IPS-15b (cell line): ENCODE results near the gene NADSYN1.
"Not testable (repeated sequence)": the region's sequence is repeated elsewhere in the genome, so short reads cannot be mapped to it uniquely, and the experiment has no call there.

Experiments used
- H3K27me3 ChIP-seq: one replicate; pipeline ENCODE4 v1.6.1; 2013; ENCODE audit warnings: low read length; ENCODE audit not compliant: control insufficient read depth, insufficient read depth
- H3K36me3 ChIP-seq: one replicate; pipeline ENCODE4 v1.6.1; 2013; ENCODE audit warnings: low read length; ENCODE audit not compliant: control insufficient read depth, insufficient read depth
- H3K4me1 ChIP-seq: one replicate; pipeline ENCODE4 v1.6.1; 2013; ENCODE audit warnings: mild to moderate bottlenecking, low read length; ENCODE audit not compliant: control insufficient read depth, insufficient read depth
- H3K4me3 ChIP-seq: one replicate; pipeline ENCODE4 v1.5.1; 2013; ENCODE audit warnings: low read depth, low read length
- H3K9ac ChIP-seq: one replicate; pipeline ENCODE4 v1.6.1; 2013; ENCODE audit warnings: low read depth, mild to moderate bottlenecking, low read length
- H3K9me3 ChIP-seq: one replicate; pipeline ENCODE4 v1.6.1; 2013; ENCODE audit warnings: mild to moderate bottlenecking, low read length; ENCODE audit not compliant: control insufficient read depth, insufficient read depth

Gene NADSYN1

DNA sequence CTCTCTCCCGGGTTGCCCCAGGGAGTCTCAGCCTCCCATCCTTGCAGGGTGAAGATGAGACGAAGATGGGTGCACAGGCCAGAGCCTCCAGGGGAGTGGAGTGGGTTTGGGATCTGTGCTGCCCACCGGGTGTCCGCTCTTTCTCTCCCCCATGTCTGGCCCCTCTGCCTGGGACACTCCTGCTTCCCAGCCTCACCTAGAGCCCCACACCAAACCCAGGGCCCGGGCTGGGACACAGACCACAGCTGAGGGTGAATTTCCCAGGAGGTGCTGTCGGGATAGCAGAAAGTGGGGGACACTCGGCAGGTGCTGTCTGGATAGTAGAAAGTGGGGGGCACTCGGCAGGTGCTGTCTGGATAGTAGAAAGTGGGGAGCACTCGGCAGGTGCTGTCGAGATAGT is 49.0 kb downstream of the NADSYN1 start:
- Histone ChIP-seq H3K9me3 (no peaks in the 10 kb centered on the region), H3K4me1 (peaks cover 4% of the 10 kb centered on the region), H3K36me3 (peaks cover 20% of the 10 kb centered on the region), H3K9ac (no peak overlapping the region), H3K27me3 (no peaks in the 10 kb centered on the region), H3K4me3 (no peak overlapping the region)

DNA sequence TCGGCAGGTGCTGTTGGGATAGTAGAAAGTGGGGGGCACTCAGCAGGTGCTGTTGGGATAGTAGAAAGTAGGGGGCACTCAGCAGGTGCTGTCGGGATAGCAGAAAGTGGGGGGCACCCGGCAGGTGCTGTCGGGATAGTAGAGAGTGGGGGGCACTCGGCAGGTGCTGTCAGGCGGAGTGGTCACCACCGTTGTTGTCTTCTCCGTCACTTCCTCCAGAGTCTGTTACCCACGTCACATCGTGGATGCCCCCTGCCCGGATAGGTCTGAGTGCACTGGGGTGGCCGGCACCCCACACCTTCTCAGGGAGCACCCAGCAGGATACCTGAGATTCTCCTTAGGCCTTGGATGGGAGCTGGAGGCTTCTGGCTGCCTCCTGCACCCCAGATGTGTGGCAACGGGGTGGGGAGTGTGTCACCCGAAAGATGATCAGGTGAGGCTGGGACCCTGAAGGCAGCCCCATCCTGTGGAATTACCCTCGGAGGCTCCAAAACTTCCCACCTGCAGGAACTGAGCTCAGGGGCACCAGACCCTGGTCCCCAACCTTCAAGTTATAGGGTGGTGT is 50.0 kb downstream of the NADSYN1 start:
- Histone ChIP-seq H3K4me1 (peaks cover 4% of the 10 kb centered on the region), H3K27me3 (no peaks in the 10 kb centered on the region), H3K36me3 (peaks cover 20% of the 10 kb centered on the region), H3K9me3 (no peaks in the 10 kb centered on the region), H3K9ac (no peak overlapping the region), H3K4me3 (no peak overlapping the region)

DNA sequence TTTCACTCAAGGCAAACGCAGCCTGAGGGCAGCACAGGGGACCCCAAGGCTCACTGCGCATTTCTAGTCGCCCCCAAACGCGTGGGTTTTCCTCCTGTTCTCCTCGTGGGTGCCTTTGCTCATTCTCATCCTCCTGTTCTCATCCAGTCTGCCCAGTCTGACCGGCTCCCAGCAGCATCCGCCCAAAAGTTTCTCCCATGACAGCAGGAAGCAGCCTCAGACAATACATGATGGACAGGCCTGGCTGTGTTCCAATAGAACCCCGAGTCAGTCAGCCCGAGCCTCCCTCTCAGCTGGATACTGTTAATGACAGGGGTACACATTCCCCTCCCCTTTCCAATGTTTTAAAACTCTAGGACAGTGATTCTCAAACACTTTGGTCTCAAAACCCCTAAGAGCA is 51.5 kb downstream of the NADSYN1 start:
- Histone ChIP-seq H3K9ac (no peak overlapping the region), H3K36me3 (peaks cover 9% of the 10 kb centered on the region), H3K4me1 (peaks cover 4% of the 10 kb centered on the region), H3K9me3 (no peaks in the 10 kb centered on the region), H3K4me3 (no peak overlapping the region), H3K27me3 (no peaks in the 10 kb centered on the region)

DNA sequence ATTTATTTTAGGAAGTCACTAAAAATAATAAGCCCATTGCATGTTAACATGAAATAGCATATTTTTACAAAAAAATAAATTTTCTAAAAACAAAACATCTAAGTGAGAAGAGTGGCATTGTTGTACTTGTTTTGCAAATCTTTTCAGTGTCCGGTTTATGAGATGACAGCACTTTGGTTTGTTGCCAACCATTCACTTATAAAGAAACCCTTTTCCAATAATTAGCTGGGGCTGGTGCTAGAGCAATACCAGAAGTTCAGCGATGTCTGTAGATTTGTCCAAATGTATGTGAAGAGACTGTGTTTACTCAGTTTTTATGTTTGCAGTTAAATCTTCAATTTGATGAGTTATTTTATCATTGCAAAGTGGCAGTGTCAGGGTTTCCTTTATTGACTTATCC is 52.0 kb downstream of the NADSYN1 start:
- Histone ChIP-seq H3K4me3 (no peak overlapping the region), H3K9me3 (no peaks in the 10 kb centered on the region), H3K9ac (no peak overlapping the region), H3K27me3 (no peaks in the 10 kb centered on the region), H3K4me1 (peaks cover 4% of the 10 kb centered on the region), H3K36me3 (peaks cover 6% of the 10 kb centered on the region)

DNA sequence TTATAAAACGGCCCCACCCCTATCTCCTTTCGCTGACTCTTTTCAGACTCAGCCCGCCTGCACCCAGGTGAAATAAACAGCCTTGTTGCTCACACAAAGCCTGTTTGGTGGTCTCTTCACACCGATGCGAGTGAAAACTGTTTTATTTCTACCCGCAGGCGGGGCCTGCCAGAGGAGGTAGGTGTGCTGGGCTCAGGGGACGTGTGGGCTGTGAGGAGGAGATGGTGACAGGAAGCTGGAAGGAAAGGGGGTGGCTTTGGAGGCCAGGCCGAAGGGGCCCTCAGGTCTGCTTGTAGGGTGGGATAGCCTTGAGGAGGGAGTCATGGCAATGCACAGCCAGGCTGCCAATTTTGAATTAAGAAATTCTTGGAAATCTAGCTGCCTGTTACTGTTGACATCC is 52.8 kb downstream of the NADSYN1 start:
- peaks cover 4% of the 10 kb centered on the region for H3K4me1 ChIP-seq
- H3K9ac ChIP-seq = no peak overlapping the region
- H3K36me3 ChIP-seq = no peaks in the 10 kb centered on the region
- H3K4me3 ChIP-seq = no peak overlapping the region
- peaks cover 3% of the 10 kb centered on the region for H3K9me3 ChIP-seq
- H3K27me3 ChIP-seq = no peaks in the 10 kb centered on the region

DNA sequence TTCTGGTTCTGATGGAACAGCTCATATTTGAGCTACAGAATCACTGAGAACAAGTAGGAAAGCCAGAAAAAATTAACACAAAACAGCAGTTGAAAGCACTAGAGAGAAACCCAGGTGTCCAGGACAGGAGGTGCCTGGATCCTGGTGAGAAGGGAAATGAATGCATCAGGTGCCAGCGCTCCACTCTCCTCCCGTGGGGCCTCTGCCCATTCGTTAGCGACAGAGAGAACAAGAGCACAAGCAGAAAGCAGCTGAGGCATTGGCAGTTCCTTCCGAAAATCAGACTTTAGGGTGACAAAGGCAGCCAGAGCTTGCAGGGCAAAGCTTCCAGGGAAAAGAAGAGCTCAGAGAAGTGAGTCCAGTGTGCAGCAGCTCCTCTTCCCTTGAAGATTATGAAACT is 54.1 kb downstream of the NADSYN1 start:
- H3K4me3 ChIP-seq = no peak overlapping the region
- peaks cover 4% of the 10 kb centered on the region for H3K4me1 ChIP-seq
- H3K27me3 ChIP-seq = no peaks in the 10 kb centered on the region
- peaks cover 4% of the 10 kb centered on the region for H3K9me3 ChIP-seq
- no peak overlapping the region for H3K9ac ChIP-seq
- H3K36me3 ChIP-seq = no peaks in the 10 kb centered on the region

DNA sequence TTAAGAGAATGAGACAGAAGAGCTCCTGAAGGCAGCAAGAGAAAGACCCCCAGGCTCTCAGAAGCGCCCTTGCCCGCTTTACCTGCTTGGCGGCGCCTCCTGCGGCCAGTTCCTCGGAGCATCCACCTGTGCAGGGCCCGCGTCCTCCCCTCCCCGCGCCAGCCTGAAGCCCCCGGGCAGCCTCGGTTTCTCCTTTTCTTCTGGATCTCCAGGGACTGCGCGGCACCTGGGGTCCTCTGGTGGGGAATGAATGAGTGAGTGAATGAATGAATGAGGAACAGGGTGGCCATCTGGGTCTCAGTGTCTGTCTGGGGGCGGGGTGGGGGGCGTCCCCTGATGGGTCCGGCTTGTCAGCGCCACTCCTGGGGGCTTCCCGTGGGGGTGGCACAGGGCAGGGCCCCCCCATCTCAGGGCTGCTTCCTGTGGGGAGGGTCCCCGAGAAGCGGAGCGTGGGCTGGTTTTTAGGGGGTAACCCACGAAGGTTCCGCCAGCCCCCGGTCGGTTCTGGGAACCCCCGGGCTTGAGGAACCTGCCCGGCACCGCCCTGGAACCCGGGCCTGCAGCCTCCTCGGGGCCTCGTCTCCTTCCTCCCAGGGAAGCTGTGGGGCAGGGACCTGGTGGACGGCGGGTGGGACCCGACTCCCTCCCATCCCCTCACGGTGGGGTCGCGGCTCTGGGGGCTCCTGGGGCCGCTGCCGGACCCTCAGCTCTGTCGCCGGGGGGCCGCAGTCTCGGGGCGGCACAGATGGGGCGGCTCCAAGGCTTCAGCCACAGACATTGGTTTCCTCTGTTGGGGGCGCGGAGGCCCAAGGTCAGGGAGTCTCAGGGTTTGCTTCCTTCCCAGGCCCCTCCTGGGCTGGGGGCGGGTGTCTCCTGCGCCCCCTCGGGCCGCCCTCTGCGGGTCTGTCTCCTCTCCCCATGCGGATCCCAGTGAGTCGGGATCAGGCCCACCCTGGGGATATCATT is 65.8 kb downstream of the NADSYN1 start:
- Histone ChIP-seq H3K36me3 (no peaks in the 10 kb centered on the region), H3K4me1 (no peaks in the 10 kb centered on the region), H3K4me3 (no peak overlapping the region), H3K9me3 (no peaks in the 10 kb centered on the region), H3K27me3 (no peaks in the 10 kb centered on the region), H3K9ac (no peak overlapping the region)

DNA sequence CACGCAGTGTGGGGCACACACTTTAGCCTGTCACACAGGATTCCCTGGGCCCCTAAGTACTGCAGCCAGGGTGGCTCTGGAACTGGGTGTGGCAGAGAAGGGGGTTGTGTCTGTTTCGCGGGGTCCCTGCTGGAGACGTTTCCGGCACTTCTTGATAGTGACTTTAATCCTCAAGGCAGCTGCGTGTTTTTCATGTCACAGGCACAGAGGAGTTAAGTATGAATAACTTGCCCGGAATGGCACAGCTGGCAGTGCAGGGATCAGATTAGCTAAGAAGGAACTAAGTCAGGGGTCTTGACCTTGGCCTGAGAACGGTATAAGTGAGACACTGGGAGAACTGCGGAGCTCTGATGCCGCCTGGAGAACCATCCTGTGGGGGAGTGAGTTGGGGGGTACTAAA is 66.5 kb downstream of the NADSYN1 start:
- H3K4me1 ChIP-seq = no peaks in the 10 kb centered on the region
- no peaks in the 10 kb centered on the region for H3K27me3 ChIP-seq
- no peak overlapping the region for H3K4me3 ChIP-seq
- H3K9me3 ChIP-seq = no peaks in the 10 kb centered on the region
- H3K36me3 ChIP-seq = no peaks in the 10 kb centered on the region
- no peak overlapping the region for H3K9ac ChIP-seq

DNA sequence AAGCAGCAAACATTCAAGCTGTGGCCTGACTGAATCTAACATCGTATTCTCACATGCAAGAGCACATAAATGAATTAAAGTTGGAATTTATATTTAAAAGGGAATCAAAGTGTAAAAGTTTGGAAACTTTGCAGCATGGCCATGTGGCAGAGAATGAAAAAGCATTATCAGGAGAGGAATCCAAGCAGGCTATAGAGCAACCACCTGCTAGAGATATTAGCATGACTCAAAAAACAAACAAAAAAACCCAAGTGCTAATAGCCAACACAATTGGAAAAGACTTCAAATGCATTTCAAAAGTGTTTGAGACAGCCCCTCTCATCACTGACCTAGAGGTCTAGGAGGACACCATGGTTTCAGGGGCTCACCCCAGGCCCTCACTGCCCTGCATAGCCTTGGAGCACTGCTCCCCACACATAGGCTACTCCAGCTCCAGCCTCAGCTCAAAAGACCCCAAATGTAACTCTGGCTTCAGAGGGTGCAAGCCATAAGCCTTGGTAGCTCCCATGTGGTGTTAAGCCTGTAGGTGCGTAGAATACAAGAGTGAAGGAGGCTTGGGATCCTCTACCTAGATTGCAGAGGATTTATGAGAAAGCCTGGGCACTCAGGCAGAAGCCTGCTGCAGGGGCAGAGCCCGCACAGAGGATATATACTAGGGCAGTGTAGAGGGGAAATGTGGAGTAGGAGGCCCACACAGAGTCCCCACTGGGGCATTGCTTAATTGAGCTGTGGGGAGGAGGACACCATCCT is 72.4 kb downstream of the NADSYN1 start:
- Histone ChIP-seq H3K4me1 (no peaks in the 10 kb centered on the region), H3K4me3 (no peak overlapping the region), H3K36me3 (no peaks in the 10 kb centered on the region), H3K9me3 (no peaks in the 10 kb centered on the region), H3K9ac (no peak overlapping the region), H3K27me3 (no peaks in the 10 kb centered on the region)

DNA sequence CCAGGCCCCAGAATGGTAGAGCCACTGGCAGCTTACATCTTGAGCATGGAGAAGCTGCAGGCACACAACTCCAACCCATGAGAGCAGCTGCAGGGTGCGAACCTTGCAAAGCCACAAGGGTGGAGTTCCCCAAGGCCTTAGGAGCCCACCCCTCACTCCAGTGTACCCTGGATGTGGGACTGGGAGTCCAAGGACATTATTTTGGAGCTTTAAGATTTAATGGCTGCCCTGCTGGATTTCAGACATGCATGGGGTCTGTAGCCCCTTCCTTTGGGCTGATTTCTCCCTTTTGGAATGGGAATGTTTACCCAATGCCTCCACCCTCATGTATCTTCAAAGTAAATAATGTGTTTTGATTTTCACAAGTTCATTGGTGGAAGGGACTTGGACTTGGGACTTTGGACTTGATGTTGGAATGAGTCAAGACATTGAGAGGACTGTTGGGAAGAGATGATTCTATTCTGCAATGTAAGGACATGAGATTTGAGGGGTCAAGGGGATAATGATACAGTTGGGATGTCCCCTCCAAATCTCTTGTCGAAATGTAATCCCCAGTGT is 73.0 kb downstream of the NADSYN1 start:
- Histone ChIP-seq H3K27me3 (no peaks in the 10 kb centered on the region), H3K36me3 (no peaks in the 10 kb centered on the region), H3K9ac (no peak overlapping the region), H3K4me1 (no peaks in the 10 kb centered on the region), H3K4me3 (no peak overlapping the region), H3K9me3 (no peaks in the 10 kb centered on the region)

DNA sequence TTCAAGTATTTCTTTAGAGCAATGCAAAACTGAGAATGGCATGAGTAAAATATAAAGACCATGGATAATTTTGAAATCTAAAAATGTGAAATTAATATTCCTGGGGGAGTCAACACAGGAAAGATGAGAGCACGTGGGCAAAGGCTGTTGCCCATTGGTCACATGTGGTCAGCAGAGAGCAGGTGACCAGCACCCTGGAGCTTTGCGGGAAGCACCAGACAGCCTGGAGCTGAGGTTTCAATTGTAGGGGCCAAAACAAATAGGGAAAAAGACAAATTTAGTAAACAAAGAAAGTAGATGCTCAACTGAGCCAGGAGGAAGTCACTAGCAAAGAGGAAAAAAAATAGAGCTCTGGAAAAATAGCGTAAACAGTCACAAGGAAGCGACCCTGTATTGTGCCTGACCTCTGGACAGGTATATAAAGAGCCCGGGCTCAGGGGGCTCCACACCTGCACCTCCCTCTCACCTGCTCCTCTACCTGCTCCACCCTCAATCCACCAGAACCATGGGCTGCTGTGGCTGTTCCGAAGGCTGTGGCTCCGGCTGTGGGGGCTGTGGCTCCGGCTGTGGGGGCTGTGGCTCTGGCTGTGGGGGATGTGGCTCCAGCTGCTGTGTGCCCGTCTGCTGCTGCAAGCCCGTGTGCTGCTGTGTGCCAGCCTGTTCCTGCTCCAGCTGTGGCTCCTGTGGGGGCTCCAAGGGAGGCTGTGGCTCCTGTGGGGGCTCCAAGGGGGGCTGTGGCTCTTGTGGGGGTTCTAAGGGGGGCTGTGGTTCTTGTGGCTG is 74.0 kb downstream of the NADSYN1 start, which contains the start of gene KRTAP5-7:
TSS of gene KRTAP5-7 (plus strand) at position 472 of the 780 bp plus-strand sequence. CDS start at position 506, 34 bp downstream.
- not testable (repeated sequence) for H3K9me3 ChIP-seq, H3K27me3 ChIP-seq, H3K4me3 ChIP-seq, H3K4me1 ChIP-seq, H3K9ac ChIP-seq, H3K36me3 ChIP-seq
